Mesendoderm (in vitro differentiated cells): Measurements from ENCODE around the gene MTG2.

Experiments
- DNase-seq: peaks from one replicate; pipeline ENCODE4 v3.0.0; 2013
- H2AK5ac ChIP-seq: 2 replicates; pipeline ENCODE4 v1.6.1; 2013; ENCODE audit warnings: low read length, inconsistent platforms
- H2BK120ac ChIP-seq: 2 replicates; pipeline ENCODE4 v1.6.1; 2013; ENCODE audit warnings: low read depth, mild to moderate bottlenecking, low read length, moderate library complexity, mixed read lengths
- H2BK15ac ChIP-seq: replicated peaks from 2 replicates; pipeline ENCODE4 v1.6.1; 2013; ENCODE audit warnings: low read depth, mild to moderate bottlenecking, moderate library complexity
- H2BK5ac ChIP-seq: 2 replicates; pipeline ENCODE4 v1.6.1; 2013; ENCODE audit warnings: low read length, inconsistent platforms
- H3K18ac ChIP-seq: 2 replicates; pipeline ENCODE4 v1.6.1; 2013; ENCODE audit warnings: mild to moderate bottlenecking, low read length, mixed read lengths
- H3K23ac ChIP-seq: one replicate; pipeline ENCODE4 v1.6.1; 2013; ENCODE audit warnings: low read length
- H3K27ac ChIP-seq: 2 replicates; pipeline ENCODE4 v1.5.1; 2013; ENCODE audit warnings: low read depth, mild to moderate bottlenecking, inconsistent platforms, low read length, moderate library complexity
- H3K27me3 ChIP-seq: 2 replicates; pipeline ENCODE4 v1.6.1; 2013; ENCODE audit warnings: low read length, control low read depth, mild to moderate bottlenecking, inconsistent platforms; ENCODE audit not compliant: insufficient read depth, poor library complexity
- H3K36me3 ChIP-seq: 2 replicates; pipeline ENCODE4 v1.6.1; 2013; ENCODE audit warnings: low read length, inconsistent platforms; ENCODE audit not compliant: control insufficient read depth, insufficient read depth
- H3K4ac ChIP-seq: one replicate; pipeline ENCODE4 v1.6.1; 2013; ENCODE audit warnings: low read depth, mild to moderate bottlenecking, low read length, moderate library complexity
- H3K4me1 ChIP-seq: 2 replicates; pipeline ENCODE4 v1.6.1; 2013; ENCODE audit warnings: low read depth, low read length, inconsistent platforms; ENCODE audit not compliant: control insufficient read depth
- H3K4me2 ChIP-seq: 2 replicates; pipeline ENCODE4 v1.6.1; 2013; ENCODE audit warnings: low read length
- H3K4me3 ChIP-seq: 2 replicates; pipeline ENCODE4 v1.5.1; 2013; ENCODE audit warnings: mild to moderate bottlenecking, low read length
- H3K56ac ChIP-seq: one replicate; pipeline ENCODE4 v1.6.1; 2013; ENCODE audit warnings: low read length
- H3K79me1 ChIP-seq: 2 replicates; pipeline ENCODE4 v1.6.1; 2013; ENCODE audit warnings: low read length, inconsistent platforms
- H3K79me2 ChIP-seq: 2 replicates; pipeline ENCODE4 v1.6.1; 2013; ENCODE audit warnings: mild to moderate bottlenecking, low read length; ENCODE audit not compliant: control insufficient read depth, insufficient read depth
- H3K9ac ChIP-seq: 2 replicates; pipeline ENCODE4 v1.6.1; 2013; ENCODE audit warnings: low read length, inconsistent platforms
- H4K5ac ChIP-seq: one replicate; pipeline ENCODE4 v1.6.1; 2013; ENCODE audit warnings: low read length
- H4K8ac ChIP-seq: one replicate; pipeline ENCODE4 v1.6.1; 2013; ENCODE audit warnings: low read depth, mild to moderate bottlenecking, control low read depth, low read length, moderate library complexity
- WGBS: extraction: QIAGEN DNeasy Blood & Tissue Kit; methylation state at CpG from one replicate; pipeline ENCODE4 v1.1.7; 2013; ENCODE audit warnings: low lambda C conversion rate, missing lambda C conversion rate; ENCODE audit not compliant: insufficient coverage; ENCODE audit errors: extremely low coverage; 5-methylcytosine and 5-hydroxymethylcytosine counted together

MTG2 gene

GRCh38 chr20:62195075-62195405, 12.2 kb downstream of the MTG2 start:
- Histone ChIP-seq H3K56ac (no peak overlapping the region), H3K9ac (no peak overlapping the region), H3K4me3 (no peak overlapping the region), H3K23ac (no peak overlapping the region), H2BK120ac (no peak overlapping the region), H2BK5ac (no peak overlapping the region), H3K79me2 (no peaks in the 10 kb centered on the region), H3K4me1 (no peaks in the 10 kb centered on the region), H3K27ac (no peak overlapping the region), H2AK5ac (no peak overlapping the region), H3K4me2 (no peak overlapping the region), H3K4ac (no peak overlapping the region), H4K8ac (no peak overlapping the region), H3K79me1 (no peaks in the 10 kb centered on the region), H3K36me3 (no peaks in the 10 kb centered on the region), H2BK15ac (no peak overlapping the region), H3K27me3 (no peaks in the 10 kb centered on the region), H4K5ac (no peak overlapping the region), H3K18ac (no peak overlapping the region)
- no peak for DNase-seq
- WGBS: no CpG with 5 or more reads among the region's 8 CpGs

GRCh38 chr20:62195736-62196135, 12.9 kb downstream of the MTG2 start:
- H3K79me2 ChIP-seq: no peaks in the 10 kb centered on the region
- no peak overlapping the region for H4K5ac ChIP-seq
- H2BK15ac ChIP-seq: no peak overlapping the region
- no peak for DNase-seq
- no peak overlapping the region for H4K8ac ChIP-seq
- H2AK5ac ChIP-seq: no peak overlapping the region
- H3K23ac ChIP-seq: no peak overlapping the region
- no peak overlapping the region for H3K56ac ChIP-seq
- H3K4me3 ChIP-seq: no peak overlapping the region
- no peaks in the 10 kb centered on the region for H3K79me1 ChIP-seq
- no peaks in the 10 kb centered on the region for H3K4me1 ChIP-seq
- no peak overlapping the region for H2BK5ac ChIP-seq
- WGBS: no CpG with 5 or more reads among the region's 10 CpGs
- no peak overlapping the region for H3K27ac ChIP-seq
- H3K18ac ChIP-seq: no peak overlapping the region
- no peak overlapping the region for H2BK120ac ChIP-seq
- H3K4me2 ChIP-seq: no peak overlapping the region
- no peak overlapping the region for H3K9ac ChIP-seq
- no peaks in the 10 kb centered on the region for H3K27me3 ChIP-seq
- H3K36me3 ChIP-seq: peaks cover 2% of the 10 kb centered on the region
- H3K4ac ChIP-seq: no peak overlapping the region

- no peak overlapping the region for H2BK120ac ChIP-seq
- no peaks in the 10 kb centered on the region for H3K79me2 ChIP-seq
- no peak overlapping the region for H2BK15ac ChIP-seq
- H3K23ac ChIP-seq: no peak overlapping the region
- no peak overlapping the region for H4K8ac ChIP-seq
- H3K4me2 ChIP-seq: no peak overlapping the region
- H4K5ac ChIP-seq: no peak overlapping the region
- H3K27ac ChIP-seq: no peak overlapping the region
- no peak overlapping the region for H3K9ac ChIP-seq
- H3K18ac ChIP-seq: no peak overlapping the region
- H3K27me3 ChIP-seq: no peaks in the 10 kb centered on the region
- no CpG with 5 or more reads among the region's 10 CpGs for WGBS
- peaks cover 2% of the 10 kb centered on the region for H3K36me3 ChIP-seq
- no peak overlapping the region for H2BK5ac ChIP-seq
- no peak overlapping the region for H2AK5ac ChIP-seq
- no peak overlapping the region for H3K4me3 ChIP-seq
- no peaks in the 10 kb centered on the region for H3K79me1 ChIP-seq
- H3K4ac ChIP-seq: no peak overlapping the region
- H3K56ac ChIP-seq: no peak overlapping the region
- no peak for DNase-seq
- no peaks in the 10 kb centered on the region for H3K4me1 ChIP-seq
These were observed 13.5 kb downstream of the MTG2 start for GRCh38 chr20:62196286-62196685.

- Histone ChIP-seq H3K4me2 (no peak overlapping the region), H3K36me3 (peaks cover 2% of the 10 kb centered on the region)
These were observed 14.5 kb downstream of the MTG2 start for GRCh38 chr20:62197311-62197710.

GRCh38 chr20:62197801-62198200, 15.0 kb downstream of the MTG2 start:
- H3K18ac ChIP-seq: no peak overlapping the region
- H3K9ac ChIP-seq: no peak overlapping the region
- H2AK5ac ChIP-seq: no peak overlapping the region
- H3K4me3 ChIP-seq: no peak overlapping the region
- H2BK120ac ChIP-seq: no peak overlapping the region
- H3K23ac ChIP-seq: no peak overlapping the region
- H4K8ac ChIP-seq: no peak overlapping the region
- no peak overlapping the region for H2BK5ac ChIP-seq
- WGBS: no CpG with 5 or more reads among the region's 18 CpGs
- no peak for DNase-seq
- no peaks in the 10 kb centered on the region for H3K27me3 ChIP-seq
- H3K4me2 ChIP-seq: no peak overlapping the region
- H2BK15ac ChIP-seq: no peak overlapping the region
- H3K79me1 ChIP-seq: no peaks in the 10 kb centered on the region
- no peaks in the 10 kb centered on the region for H3K79me2 ChIP-seq
- peaks cover 2% of the 10 kb centered on the region for H3K36me3 ChIP-seq
- H3K27ac ChIP-seq: no peak overlapping the region
- no peak overlapping the region for H4K5ac ChIP-seq
- no peaks in the 10 kb centered on the region for H3K4me1 ChIP-seq
- no peak overlapping the region for H3K56ac ChIP-seq
- no peak overlapping the region for H3K4ac ChIP-seq

More at GRCh38 chr20:62197311-62197710, 14.5 kb downstream of the MTG2 start:
- no peak overlapping the region for H3K4ac ChIP-seq
- no peaks in the 10 kb centered on the region for H3K27me3 ChIP-seq
- H3K4me3 ChIP-seq: no peak overlapping the region
- no peak overlapping the region for H4K5ac ChIP-seq
- H3K79me1 ChIP-seq: no peaks in the 10 kb centered on the region
- H3K23ac ChIP-seq: no peak overlapping the region
- no peak overlapping the region for H2AK5ac ChIP-seq
- no peak overlapping the region for H3K27ac ChIP-seq
- H3K18ac ChIP-seq: no peak overlapping the region
- H3K9ac ChIP-seq: no peak overlapping the region
- WGBS: no CpG with 5 or more reads among the region's 9 CpGs
- no peak overlapping the region for H2BK120ac ChIP-seq
- no peak overlapping the region for H2BK15ac ChIP-seq
- no peaks in the 10 kb centered on the region for H3K79me2 ChIP-seq
- H3K56ac ChIP-seq: no peak overlapping the region
- DNase-seq: no peak
- no peaks in the 10 kb centered on the region for H3K4me1 ChIP-seq
- no peak overlapping the region for H4K8ac ChIP-seq
- no peak overlapping the region for H2BK5ac ChIP-seq

- no peaks in the 10 kb centered on the region for H3K79me1 ChIP-seq
- no peak overlapping the region for H3K4me2 ChIP-seq
- DNase-seq: no peak
- H3K27me3 ChIP-seq: no peaks in the 10 kb centered on the region
- H3K4me3 ChIP-seq: no peak overlapping the region
- no peak overlapping the region for H2AK5ac ChIP-seq
- H3K79me2 ChIP-seq: no peaks in the 10 kb centered on the region
- no peak overlapping the region for H3K9ac ChIP-seq
- no peak overlapping the region for H3K4ac ChIP-seq
- H3K27ac ChIP-seq: no peak overlapping the region
- WGBS: no CpG with 5 or more reads among the region's 17 CpGs
- H2BK120ac ChIP-seq: no peak overlapping the region
- no peak overlapping the region for H2BK15ac ChIP-seq
- H3K23ac ChIP-seq: no peak overlapping the region
- peaks cover 2% of the 10 kb centered on the region for H3K36me3 ChIP-seq
- H3K56ac ChIP-seq: no peak overlapping the region
- no peak overlapping the region for H4K8ac ChIP-seq
- no peak overlapping the region for H4K5ac ChIP-seq
- H3K18ac ChIP-seq: no peak overlapping the region
- no peak overlapping the region for H2BK5ac ChIP-seq
- H3K4me1 ChIP-seq: no peaks in the 10 kb centered on the region
These were observed 15.7 kb downstream of the MTG2 start for GRCh38 chr20:62198496-62198895.
